Measurements from ENCODE around the gene KLK10. TPM values are rescaled to one million over a fixed set of nuclear protein-coding genes. Genes with fewer than 3 reads are reported as not detected.

Gene KLK10
- total RNA-seq, 4 donors from 2014 or later: 0.22 to 3.1 (median 1.4) TPM; not detected in 1

GRCh38 chr19:51002542-51003311, 16.8 kb downstream of the KLK10 start:
- TF ChIP-seq CTCF (IDR thresholded peaks at IDR 0.05) (no peak), EP300 (IDR thresholded peaks at IDR 0.05) (peak in 1 of 2 donors; percentile 31), POLR2A (IDR thresholded peaks at IDR 0.05) (peak in 1 of 2 donors; percentile 36)
- WGBS, 2 donors: 58 to 64% methylated on average over 31 to 39 of the region's 42 CpGs
- peak; percentile 9 to 22 for DNase-seq (ENCODE audit: low spot score in 2 of 2)
- Histone ChIP-seq H3K4me3 (no peak overlapping the region), H3K36me3 (no peaks in the 10 kb centered on the region), H3K27ac (no peak overlapping the region), H3K4me1 (no peaks in the 10 kb centered on the region), H3K27me3 (peaks cover 0 to 19% of the 10 kb centered on the region in 2 donors), H3K9me3 (peaks cover 0 to 7% (median 0%) of the 10 kb centered on the region in 4 donors)

GRCh38 chr19:51002089-51002532, 17.4 kb downstream of the KLK10 start:
- Histone ChIP-seq H3K27ac (peak overlapping the region in 1 of 4 donors; percentile 33), H3K9me3 (peaks cover 0 to 7% (median 0%) of the 10 kb centered on the region in 4 donors), H3K4me1 (no peaks in the 10 kb centered on the region), H3K27me3 (peaks cover 0 to 19% of the 10 kb centered on the region in 2 donors), H3K4me3 (no peak overlapping the region), H3K36me3 (no peaks in the 10 kb centered on the region)
- 38 to 39% methylated on average over 11 to 12 of the region's 12 CpGs for WGBS, 2 donors
- no peak for TF ChIP-seq EP300 (IDR thresholded peaks at IDR 0.05)
- TF ChIP-seq CTCF (IDR thresholded peaks at IDR 0.05): no peak
- TF ChIP-seq POLR2A (IDR thresholded peaks at IDR 0.05): no peak
- no peak for DNase-seq (ENCODE audit: low spot score in 2 of 2)

- Histone ChIP-seq H3K9me3 (peaks cover 0 to 7% (median 0%) of the 10 kb centered on the region in 4 donors), H3K27me3 (peaks cover 0 to 19% of the 10 kb centered on the region in 2 donors), H3K27ac (peak within 1 kb of the TSS in 1 of 4 donors; percentile 33), H3K4me3 (no peak within 1 kb of the TSS), H3K4me1 (no peaks in the 10 kb centered on the region), H3K36me3 (no peaks in the 10 kb centered on the region)
- TF ChIP-seq POLR2A (IDR thresholded peaks at IDR 0.05) (no peak), EP300 (IDR thresholded peaks at IDR 0.05) (no peak), CTCF (IDR thresholded peaks at IDR 0.05) (no peak)
- DNase-seq (ENCODE audit: low spot score in 2 of 2): no peak
- 21 to 23% methylated on average over 6 to 7 of the region's 7 CpGs for WGBS, 2 donors
Measured at GRCh38 chr19:51001515-51001914, 18.0 kb downstream of the KLK10 start, which contains the start of gene KLK8. Gene KLK8 (minus strand): TSS chr19:51001604. CDS start chr19:51001167, 437 bp downstream.

- H3K4me1 ChIP-seq: no peaks in the 10 kb centered on the region
- peaks cover 0 to 7% (median 0%) of the 10 kb centered on the region in 4 donors for H3K9me3 ChIP-seq
- H3K4me3 ChIP-seq: no peak overlapping the region
- DNase-seq (ENCODE audit: low spot score in 2 of 2): no peak
- TF ChIP-seq EP300 (IDR thresholded peaks at IDR 0.05) (no peak), POLR2A (IDR thresholded peaks at IDR 0.05) (no peak), CTCF (IDR thresholded peaks at IDR 0.05) (no peak)
- 33 to 37% methylated on average over 16 of the region's 16 CpGs for WGBS, 2 donors
- H3K27me3 ChIP-seq: peaks cover 0 to 19% of the 10 kb centered on the region in 2 donors
- no peaks in the 10 kb centered on the region for H3K36me3 ChIP-seq
- H3K27ac ChIP-seq: no peak overlapping the region
Measured at GRCh38 chr19:51000981-51001380, 18.5 kb downstream of the KLK10 start.

GRCh38 chr19:51000426-51000825, 19.1 kb downstream of the KLK10 start:
- Histone ChIP-seq H3K9me3 (peaks cover 0 to 7% (median 0%) of the 10 kb centered on the region in 4 donors), H3K27me3 (peaks cover 0 to 19% of the 10 kb centered on the region in 2 donors), H3K36me3 (no peaks in the 10 kb centered on the region), H3K4me1 (no peaks in the 10 kb centered on the region), H3K4me3 (no peak overlapping the region), H3K27ac (no peak overlapping the region)
- no peak for TF ChIP-seq EP300 (IDR thresholded peaks at IDR 0.05)
- TF ChIP-seq POLR2A (IDR thresholded peaks at IDR 0.05): no peak
- no peak for TF ChIP-seq CTCF (IDR thresholded peaks at IDR 0.05)
- WGBS, 2 donors: 82 to 86% methylated on average over 5 to 6 of the region's 10 CpGs
- no peak for DNase-seq (ENCODE audit: low spot score in 2 of 2)
